WTC11 (cell line): ENCODE data around the gene CD3E. TPM values are rescaled to one million over a fixed set of nuclear protein-coding genes. Genes with fewer than 3 reads are reported as not detected.

Experiments used
- ATAC-seq: fragments of 200-7000 bp; cut with Tn5 transposase; 2 replicates; pipeline ENCODE4 v1.10.0; 2021; ENCODE audit warnings: mild to moderate bottlenecking, moderate library complexity
- CTCF ChIA-PET: fragments of 300-600 bp; sonication (Branson Sonifier 250); formaldehyde crosslinking; loops from one replicate; lab custom pipeline; 2021; ENCODE audit warnings: antibody characterized with exemption; lab: Charles Lee
- POLR2A ChIA-PET: fragments of 350-600 bp; sonication (Branson Sonifier 250); formaldehyde crosslinking; loops from one replicate; lab custom pipeline; 2021; ENCODE audit warnings: antibody characterized with exemption; lab: Charles Lee
- DNase-seq: peaks from one replicate; pipeline ENCODE4 v3.0.0; 2021; ENCODE audit warnings: low spot score
- H3K27ac Mint-ChIP-seq: 2 replicates; pipeline ENCODE4 v1.8.0; 2021; ENCODE audit warnings: mixed read lengths
- H3K27me3 Mint-ChIP-seq: 2 replicates; pipeline ENCODE4 v1.8.0; 2021; ENCODE audit warnings: low read depth, mild to moderate bottlenecking, moderate library complexity, mixed read lengths
- H3K36me3 Mint-ChIP-seq: 2 replicates; pipeline ENCODE4 v1.8.0; 2021; ENCODE audit warnings: mixed read lengths
- H3K4me1 Mint-ChIP-seq: 2 replicates; pipeline ENCODE4 v1.8.0; 2022; ENCODE audit warnings: mixed read lengths
- H3K4me3 Mint-ChIP-seq: 2 replicates; pipeline ENCODE4 v1.8.0; 2021; ENCODE audit warnings: mild to moderate bottlenecking, moderate library complexity, mixed read lengths
- H3K9me3 Mint-ChIP-seq: 2 replicates; pipeline ENCODE4 v1.8.0; 2021; ENCODE audit warnings: mixed read lengths
- AFF4 ChIP-seq: sonication (generic); formaldehyde crosslinking; IDR thresholded peaks from 2 replicates; pipeline ENCODE4 v1.8.1; 2023; ENCODE audit warnings: mild to moderate bottlenecking, missing genetic modification reagents, borderline replicate concordance
- ARID4B ChIP-seq: sonication (generic); formaldehyde crosslinking; IDR thresholded peaks from 2 replicates; pipeline ENCODE4 v1.8.0; 2023; ENCODE audit warnings: missing genetic modification reagents, mild to moderate bottlenecking, borderline replicate concordance
- ATF2 ChIP-seq: sonication (generic); formaldehyde crosslinking; IDR thresholded peaks from 2 replicates; pipeline ENCODE4 v1.8.1; 2022; ENCODE audit warnings: low read depth, missing genetic modification reagents, borderline replicate concordance
- E2F4 ChIP-seq: sonication (generic); formaldehyde crosslinking; IDR thresholded peaks from 2 replicates; pipeline ENCODE4 v1.8.1; 2022; ENCODE audit warnings: low read depth, mild to moderate bottlenecking, moderate library complexity, missing genetic modification reagents, borderline replicate concordance
- FOXP1 ChIP-seq: sonication (generic); formaldehyde crosslinking; IDR thresholded peaks from 2 replicates; pipeline ENCODE4 v1.8.0; 2022; ENCODE audit warnings: missing genetic modification reagents, mild to moderate bottlenecking, moderate library complexity, borderline replicate concordance
- GTF2I ChIP-seq: fragments of 250-450 bp; sonication (Bioruptor Pico); conservative IDR thresholded peaks from 2 replicates; pipeline ENCODE4 v1.4.0; 2021; ENCODE audit warnings: mild to moderate bottlenecking
- HMGXB4 ChIP-seq: sonication (generic); formaldehyde crosslinking; IDR thresholded peaks from 2 replicates; pipeline ENCODE4 v1.8.1; 2023; ENCODE audit warnings: mild to moderate bottlenecking, moderate library complexity, missing genetic modification reagents
- IRF2 ChIP-seq: sonication (generic); formaldehyde crosslinking; IDR thresholded peaks from 2 replicates; pipeline ENCODE4 v1.8.0; 2022; ENCODE audit warnings: low read depth, missing genetic modification reagents, borderline replicate concordance
- NFYB ChIP-seq: sonication (generic); formaldehyde crosslinking; conservative IDR thresholded peaks from 2 replicates; pipeline ENCODE4 v1.8.0; 2022; ENCODE audit warnings: low read depth, missing genetic modification reagents
- NR1H2 ChIP-seq: sonication (generic); formaldehyde crosslinking; IDR thresholded peaks from 2 replicates; pipeline ENCODE4 v1.9.0; 2021; ENCODE audit warnings: mild to moderate bottlenecking, moderate library complexity, missing genetic modification reagents
- NR3C1 ChIP-seq: sonication (generic); formaldehyde crosslinking; conservative IDR thresholded peaks from 2 replicates; pipeline ENCODE4 v1.8.1; 2023; ENCODE audit warnings: low read depth, mild to moderate bottlenecking, missing genetic modification reagents
- RORB ChIP-seq: fragments of 250-450 bp; sonication (Bioruptor Pico); IDR thresholded peaks from 2 replicates; pipeline ENCODE4 v1.9.0; 2021; ENCODE audit warnings: mild to moderate bottlenecking
- ZNF121 ChIP-seq: sonication (generic); formaldehyde crosslinking; IDR thresholded peaks from 2 replicates; pipeline ENCODE4 v1.8.0; 2023; ENCODE audit warnings: missing genetic modification reagents
- ZNF317 ChIP-seq: sonication (generic); formaldehyde crosslinking; IDR thresholded peaks from 2 replicates; pipeline ENCODE4 v1.8.1; 2023; ENCODE audit warnings: low read depth, mild to moderate bottlenecking, moderate library complexity, missing genetic modification reagents, borderline replicate concordance
- ZNF532 ChIP-seq: fragments of 250-450 bp; sonication (Bioruptor Pico); IDR thresholded peaks from 2 replicates; pipeline ENCODE4 v1.9.0; 2021; ENCODE audit warnings: mild to moderate bottlenecking, borderline replicate concordance
- total RNA-seq: library from RNA; stranded (reverse); gene quantifications from 3 replicates; pipeline ENCODE4 v1.2.3, GENCODE V29; 2021

The CD3E gene
- total RNA-seq, 1 experiment from 2014 or later: 1.0 TPM

- DNase-seq (no peak), ATAC-seq (peak; percentile 18)
- Mint-ChIP-seq H3K4me1 (peaks cover 35% of the 10 kb centered on the region), H3K36me3 (no peaks in the 10 kb centered on the region), H3K4me3 (peak overlapping the region; percentile 67), H3K9me3 (no peaks in the 10 kb centered on the region), H3K27ac (no peak overlapping the region), H3K27me3 (peaks cover 93% of the 10 kb centered on the region)
- no peak for TF ChIP-seq RORB (CRISPR knock-in tag)
- no peak for TF ChIP-seq E2F4 (CRISPR knock-in tag)
- TF ChIP-seq AFF4 (CRISPR knock-in tag): no peak
- TF ChIP-seq ZNF121 (CRISPR knock-in tag): no peak
- TF ChIP-seq ARID4B (CRISPR knock-in tag): no peak
- no peak for TF ChIP-seq ZNF317 (CRISPR knock-in tag)
- POLR2A ChIA-PET: no interaction called here
- CTCF ChIA-PET: interaction anchor here (0.8 to 2.2 kb wide), 5 partner anchors 31 to 93 kb away, joined by 3 to 15 read pairs (median 7); no protein-coding TSS in a partner anchor
Observed at GRCh38 chr11:118264569-118265465, 39.7 kb upstream of the CD3E start.

- H3K9me3 Mint-ChIP-seq: no peaks in the 10 kb centered on the region
- no peaks in the 10 kb centered on the region for H3K36me3 Mint-ChIP-seq
- peaks cover 94% of the 10 kb centered on the region for H3K27me3 Mint-ChIP-seq
- POLR2A ChIA-PET: interaction anchor here (0.6 kb wide), 1 partner anchor 58 kb away, joined by 3 read pairs; no protein-coding TSS in a partner anchor
- H3K27ac Mint-ChIP-seq: no peak overlapping the region
- DNase-seq (no peak), ATAC-seq (no peak)
- peaks cover 35% of the 10 kb centered on the region for H3K4me1 Mint-ChIP-seq
- H3K4me3 Mint-ChIP-seq: no peak overlapping the region
- CTCF ChIA-PET: no interaction called here
- TF ChIP-seq NR1H2: no peak
- TF ChIP-seq GTF2I (CRISPR knock-in tag): no peak
- TF ChIP-seq ATF2: no peak
- no peak for TF ChIP-seq ZNF532 (CRISPR knock-in tag)
- TF ChIP-seq FOXP1: no peak
- no peak for TF ChIP-seq NFYB
- TF ChIP-seq IRF2 (CRISPR knock-in tag): no peak
- TF ChIP-seq NR3C1 (CRISPR knock-in tag): no peak
- TF ChIP-seq HMGXB4 (CRISPR knock-in tag): no peak
Observed at GRCh38 chr11:118265954-118266353, 38.6 kb upstream of the CD3E start.
